CD8-positive, alpha-beta memory T cell (primary cell): ENCODE data around the gene BATF3. TPM values are rescaled to one million over a fixed set of nuclear protein-coding genes. Genes with fewer than 3 reads are reported as not detected.

Experiments used
- CTCF ChIA-PET: fragments of 350-600 bp; sonication (Branson Sonifier 250); formaldehyde crosslinking; loops from one replicate; lab custom pipeline; 2021; ENCODE audit warnings: antibody characterized with exemption; lab: Charles Lee
- POLR2A ChIA-PET: fragments of 350-600 bp; sonication (Branson Sonifier 250); formaldehyde crosslinking; loops from one replicate; lab custom pipeline; 2021; ENCODE audit warnings: antibody characterized with exemption; lab: Charles Lee
- DNase-seq, 5 donors: peaks; one replicate each; pipeline versions ENCODE4 v3.0.0 to v3.0.0-alpha.2; 2020 to 2022; ENCODE audit warnings: mixed read lengths in 1 of 5
- H3K27ac ChIP-seq: one replicate; pipeline ENCODE4 v1.7.0; 2013; ENCODE audit warnings: low read depth, mild to moderate bottlenecking, low read length, moderate library complexity
- H3K27me3 ChIP-seq: 2 replicates; pipeline ENCODE4 v1.7.0; 2013; ENCODE audit warnings: low read length, mild to moderate bottlenecking; ENCODE audit not compliant: insufficient read depth, poor library complexity, severe bottlenecking
- H3K36me3 ChIP-seq: 2 replicates; pipeline ENCODE4 v1.7.0; 2013; ENCODE audit warnings: mild to moderate bottlenecking, low read length, moderate library complexity; ENCODE audit not compliant: insufficient read depth
- H3K4me1 ChIP-seq: 2 replicates; pipeline ENCODE4 v1.7.0; 2013; ENCODE audit warnings: mild to moderate bottlenecking, low read length, moderate library complexity; ENCODE audit not compliant: insufficient read depth
- H3K4me3 ChIP-seq: 2 replicates; pipeline ENCODE4 v1.7.0; 2013; ENCODE audit warnings: mild to moderate bottlenecking, low read length
- H3K9me3 ChIP-seq: 2 replicates; pipeline ENCODE4 v1.7.0; 2013; ENCODE audit warnings: mild to moderate bottlenecking, low read length
- H3K27ac Mint-ChIP-seq, 8 donors: one replicate each; pipeline ENCODE4 v1.8.0; 2020 to 2021; ENCODE audit warnings: mixed read lengths in 8 of 8, mild to moderate bottlenecking in 6 of 8, inconsistent platforms in 3 of 8, moderate library complexity in 3 of 8
- H3K27me3 Mint-ChIP-seq, 2 donors: one replicate each; pipeline ENCODE4 v1.8.0; 2020 to 2021; ENCODE audit warnings: mixed read lengths in 2 of 2, mild to moderate bottlenecking in 1 of 2, moderate library complexity in 1 of 2
- H3K36me3 Mint-ChIP-seq, 3 donors: one replicate each; pipeline ENCODE4 v1.8.0; 2020 to 2021; ENCODE audit warnings: mixed read lengths in 3 of 3, inconsistent platforms in 1 of 3, mild to moderate bottlenecking in 1 of 3
- H3K4me1 Mint-ChIP-seq, 3 donors: one replicate each; pipeline ENCODE4 v1.8.0; 2020 to 2021; ENCODE audit warnings: mixed read lengths in 3 of 3, inconsistent platforms in 1 of 3, mild to moderate bottlenecking in 1 of 3
- H3K4me3 Mint-ChIP-seq, 7 donors: one replicate each; pipeline ENCODE4 v1.8.0; 2020 to 2021; ENCODE audit warnings: mixed read lengths in 7 of 7, mild to moderate bottlenecking in 6 of 7, moderate library complexity in 4 of 7, inconsistent platforms in 2 of 7
- H3K9me3 Mint-ChIP-seq, 5 donors: one replicate each; pipeline ENCODE4 v1.8.0; 2020 to 2022; ENCODE audit warnings: mixed read lengths in 5 of 5, mild to moderate bottlenecking in 3 of 5, moderate library complexity in 2 of 5, inconsistent platforms in 1 of 5
- polyA plus RNA-seq: library from polyadenylated mRNA; unstranded; fragments of 300-500 nt; fragmentation: Illumina TruSeq; gene quantifications from one replicate; pipeline ENCODE4 v1.2.3, GENCODE V29; 2021
- total RNA-seq, 2 experiments: library from RNA; stranded (reverse); gene quantifications; one replicate each; pipeline ENCODE4 v1.2.3, GENCODE V29; 2021

Gene BATF3
- total and polyA plus RNA-seq, 3 experiments from 2014 or later = 0.84 to 159 (median 147) TPM

- Histone ChIP-seq H3K27ac (no peak overlapping the region), H3K27me3 (peaks cover 4% of the 10 kb centered on the region), H3K4me1 (no peaks in the 10 kb centered on the region), H3K9me3 (no peaks in the 10 kb centered on the region), H3K4me3 (no peak overlapping the region), H3K36me3 (no peaks in the 10 kb centered on the region)
- Mint-ChIP-seq H3K4me1 (no peaks in the 10 kb centered on the region), H3K36me3 (no peaks in the 10 kb centered on the region), H3K27ac (no peak overlapping the region), H3K27me3 (peaks cover 9 to 13% of the 10 kb centered on the region in 2 donors), H3K4me3 (no peak overlapping the region), H3K9me3 (no peaks in the 10 kb centered on the region)
- DNase-seq = no peak
- POLR2A ChIA-PET = no interaction called here
- CTCF ChIA-PET = interaction anchor here (1.2 kb wide), 1 partner anchor 16 kb away, joined by 3 read pairs; no protein-coding TSS in a partner anchor
These were observed 50.6 kb downstream of the BATF3 start for GRCh38 chr1:212649020-212649419.

- CTCF ChIA-PET = interaction anchor here (1.2 kb wide), 1 partner anchor 171 kb away, joined by 3 read pairs; no protein-coding TSS in a partner anchor
- Mint-ChIP-seq H3K9me3 (no peaks in the 10 kb centered on the region), H3K36me3 (no peaks in the 10 kb centered on the region), H3K4me3 (no peak overlapping the region), H3K27ac (no peak overlapping the region), H3K4me1 (no peaks in the 10 kb centered on the region), H3K27me3 (peaks cover 9% of the 10 kb centered on the region in 2 donors)
- H3K9me3 ChIP-seq = no peaks in the 10 kb centered on the region
- POLR2A ChIA-PET = no interaction called here
- H3K27me3 ChIP-seq = peaks cover 4% of the 10 kb centered on the region
- DNase-seq = no peak
- H3K4me3 ChIP-seq = no peak overlapping the region
- no peak overlapping the region for H3K27ac ChIP-seq
- H3K4me1 ChIP-seq = no peaks in the 10 kb centered on the region
- H3K36me3 ChIP-seq = no peaks in the 10 kb centered on the region
These were observed 51.2 kb downstream of the BATF3 start for GRCh38 chr1:212648431-212648830.

GRCh38 chr1:212647004-212647403, 52.6 kb downstream of the BATF3 start:
- no peak overlapping the region for H3K4me3 Mint-ChIP-seq
- H3K4me1 ChIP-seq = no peaks in the 10 kb centered on the region
- H3K4me3 ChIP-seq = no peak overlapping the region
- peaks cover 10% of the 10 kb centered on the region for H3K27me3 ChIP-seq
- H3K27ac Mint-ChIP-seq = peak overlapping the region in 1 of 8 donors; percentile 47
- no peak for DNase-seq
- H3K27ac ChIP-seq = no peak overlapping the region
- no peaks in the 10 kb centered on the region for H3K9me3 Mint-ChIP-seq
- no peaks in the 10 kb centered on the region for H3K36me3 Mint-ChIP-seq
- no peaks in the 10 kb centered on the region for H3K9me3 ChIP-seq
- ChIA-PET POLR2A (no interaction called here), CTCF (interaction anchor here (1.2 kb wide), 1 partner anchor 170 kb away, joined by 3 read pairs; no protein-coding TSS in a partner anchor)
- no peaks in the 10 kb centered on the region for H3K36me3 ChIP-seq
- H3K27me3 Mint-ChIP-seq = peaks cover 9 to 18% of the 10 kb centered on the region in 2 donors
- no peaks in the 10 kb centered on the region for H3K4me1 Mint-ChIP-seq

GRCh38 chr1:212646588-212646987, 53.1 kb downstream of the BATF3 start:
- ChIA-PET CTCF (no interaction called here), POLR2A (no interaction called here)
- H3K36me3 Mint-ChIP-seq = no peaks in the 10 kb centered on the region
- H3K27ac Mint-ChIP-seq = no peak overlapping the region
- Histone ChIP-seq H3K27ac (no peak overlapping the region), H3K4me3 (no peak overlapping the region), H3K9me3 (no peaks in the 10 kb centered on the region), H3K27me3 (peaks cover 10% of the 10 kb centered on the region), H3K4me1 (no peaks in the 10 kb centered on the region), H3K36me3 (no peaks in the 10 kb centered on the region)
- H3K4me3 Mint-ChIP-seq = no peak overlapping the region
- no peaks in the 10 kb centered on the region for H3K9me3 Mint-ChIP-seq
- no peak for DNase-seq
- no peaks in the 10 kb centered on the region for H3K4me1 Mint-ChIP-seq
- H3K27me3 Mint-ChIP-seq = peaks cover 9 to 16% of the 10 kb centered on the region in 2 donors

GRCh38 chr1:212645546-212646543, 53.8 kb downstream of the BATF3 start:
- H3K27me3 ChIP-seq = peaks cover 10% of the 10 kb centered on the region
- H3K4me3 ChIP-seq = no peak overlapping the region
- H3K4me1 ChIP-seq = no peaks in the 10 kb centered on the region
- H3K9me3 ChIP-seq = no peaks in the 10 kb centered on the region
- POLR2A ChIA-PET = no interaction called here
- CTCF ChIA-PET = no interaction called here
- H3K36me3 ChIP-seq = no peaks in the 10 kb centered on the region
- no peak overlapping the region for H3K4me3 Mint-ChIP-seq
- H3K27ac Mint-ChIP-seq = peak overlapping the region in 1 of 8 donors; percentile 21
- peaks cover 0 to under 1% (median 0%) of the 10 kb centered on the region in 5 donors for H3K9me3 Mint-ChIP-seq
- no peak overlapping the region for H3K27ac ChIP-seq
- no peaks in the 10 kb centered on the region for H3K4me1 Mint-ChIP-seq
- peaks cover 5 to 20% of the 10 kb centered on the region in 2 donors for H3K27me3 Mint-ChIP-seq
- no peak for DNase-seq
- peaks cover 0 to 3% (median 0%) of the 10 kb centered on the region in 3 donors for H3K36me3 Mint-ChIP-seq

GRCh38 chr1:212644866-212645545, 54.6 kb downstream of the BATF3 start:
- Mint-ChIP-seq H3K27ac (no peak overlapping the region), H3K4me1 (no peaks in the 10 kb centered on the region), H3K4me3 (no peak overlapping the region), H3K9me3 (peaks cover 0 to 2% (median 0%) of the 10 kb centered on the region in 5 donors), H3K27me3 (peaks cover 5 to 29% of the 10 kb centered on the region in 2 donors), H3K36me3 (peaks cover 0 to 5% (median 0%) of the 10 kb centered on the region in 3 donors)
- ChIA-PET CTCF (no interaction called here), POLR2A (no interaction called here)
- Histone ChIP-seq H3K9me3 (no peaks in the 10 kb centered on the region), H3K4me1 (no peaks in the 10 kb centered on the region), H3K36me3 (no peaks in the 10 kb centered on the region), H3K4me3 (no peak overlapping the region), H3K27me3 (peaks cover 10% of the 10 kb centered on the region), H3K27ac (no peak overlapping the region)
- DNase-seq = no peak

- Mint-ChIP-seq H3K27me3 (peaks cover 11 to 33% of the 10 kb centered on the region in 2 donors), H3K4me3 (peak overlapping the region in 1 of 7 donors; percentile 6), H3K9me3 (peaks cover 0 to 2% (median 0%) of the 10 kb centered on the region in 5 donors), H3K36me3 (peaks cover 0 to 5% (median 0%) of the 10 kb centered on the region in 3 donors), H3K4me1 (no peaks in the 10 kb centered on the region), H3K27ac (no peak overlapping the region)
- DNase-seq = no peak
- POLR2A ChIA-PET = no interaction called here
- no peak overlapping the region for H3K27ac ChIP-seq
- no peaks in the 10 kb centered on the region for H3K9me3 ChIP-seq
- H3K36me3 ChIP-seq = no peaks in the 10 kb centered on the region
- H3K27me3 ChIP-seq = peaks cover 10% of the 10 kb centered on the region
- CTCF ChIA-PET = no interaction called here
- no peaks in the 10 kb centered on the region for H3K4me1 ChIP-seq
- no peak overlapping the region for H3K4me3 ChIP-seq
These were observed 55.8 kb downstream of the BATF3 start for GRCh38 chr1:212643877-212644276.
